ENCODE measurements around the gene ZCCHC14.

Gene ZCCHC14

DNA sequence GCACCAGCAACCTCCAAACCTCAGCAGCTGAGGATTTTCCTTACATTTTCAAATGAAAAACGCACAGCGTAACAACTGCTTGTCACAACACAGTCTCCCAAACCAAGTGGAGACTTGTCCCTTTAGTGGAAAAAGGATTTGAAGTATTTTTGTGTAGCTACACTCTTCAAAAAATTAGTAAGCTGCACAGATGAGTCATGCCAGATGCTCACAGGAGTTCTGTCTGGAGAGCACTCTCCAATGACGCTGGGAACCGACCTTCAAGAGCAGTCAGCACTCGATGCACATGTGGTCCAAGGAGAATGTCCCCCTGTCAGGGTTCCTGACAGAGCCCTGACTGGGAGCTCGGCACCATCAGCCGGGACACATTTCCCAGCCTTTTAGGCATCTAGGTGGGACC is 60.9 kb downstream of the ZCCHC14 start:
- no peak for DNase-seq (ENCODE audit: low spot score)

DNA sequence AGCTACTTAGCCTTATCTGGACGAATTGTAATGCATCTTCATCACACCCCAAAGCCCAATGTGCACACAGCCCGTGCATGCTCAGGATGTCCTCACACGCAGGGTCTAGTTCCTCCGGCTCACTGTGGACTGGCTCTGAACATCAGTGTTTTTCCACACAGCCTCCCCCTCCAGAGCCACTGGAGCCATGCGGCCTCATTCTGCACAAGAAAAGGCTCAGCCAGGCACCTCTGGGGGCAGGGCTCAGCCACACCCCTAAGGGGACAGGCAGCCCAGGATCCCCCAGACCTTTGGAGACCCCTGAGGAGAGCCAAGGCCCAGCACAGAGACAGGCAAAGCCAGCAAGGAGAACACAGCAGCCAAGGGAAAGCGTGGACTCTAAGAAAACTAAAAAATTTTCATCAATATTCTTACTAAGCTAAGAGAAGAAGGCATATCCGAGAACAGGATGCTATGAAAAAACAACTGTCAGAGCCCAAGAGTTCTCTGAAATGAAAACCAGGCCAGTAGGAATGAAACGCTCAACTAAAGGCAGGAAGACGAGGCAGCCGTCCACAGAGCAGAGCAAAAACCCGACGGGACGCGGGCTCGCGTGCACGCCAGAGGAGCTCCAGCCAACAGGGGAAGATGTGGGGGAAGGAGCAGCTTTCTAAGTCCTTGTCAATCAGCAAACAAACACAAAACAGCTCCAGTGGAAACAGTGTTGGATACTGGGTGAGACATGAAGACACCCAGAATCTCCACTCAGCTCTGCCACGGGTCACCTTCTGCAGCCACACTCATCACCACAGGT is 66.2 kb downstream of the ZCCHC14 start:
- DNase-seq (ENCODE audit: low spot score) = no peak

DNA sequence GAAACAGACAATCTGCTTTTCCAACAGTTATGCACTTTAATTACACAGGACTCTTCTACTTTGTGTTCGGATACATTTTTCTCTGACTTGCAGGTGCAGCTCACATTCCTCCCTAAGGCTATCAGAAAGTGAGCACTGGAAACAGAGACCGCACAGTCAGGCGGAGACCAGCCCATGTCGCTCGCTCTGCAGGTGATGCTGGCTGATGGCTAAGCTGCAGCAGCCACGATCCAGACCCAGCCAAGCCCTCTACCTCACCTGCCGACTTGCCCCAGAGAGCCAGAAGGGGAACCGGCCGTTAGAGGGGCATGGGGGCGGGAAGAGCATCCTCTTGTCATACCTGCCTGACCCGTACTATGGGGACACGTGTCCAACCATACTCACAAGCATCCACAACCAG is 66.9 kb downstream of the ZCCHC14 start:
- DNase-seq (ENCODE audit: low spot score) = no peak

DNA sequence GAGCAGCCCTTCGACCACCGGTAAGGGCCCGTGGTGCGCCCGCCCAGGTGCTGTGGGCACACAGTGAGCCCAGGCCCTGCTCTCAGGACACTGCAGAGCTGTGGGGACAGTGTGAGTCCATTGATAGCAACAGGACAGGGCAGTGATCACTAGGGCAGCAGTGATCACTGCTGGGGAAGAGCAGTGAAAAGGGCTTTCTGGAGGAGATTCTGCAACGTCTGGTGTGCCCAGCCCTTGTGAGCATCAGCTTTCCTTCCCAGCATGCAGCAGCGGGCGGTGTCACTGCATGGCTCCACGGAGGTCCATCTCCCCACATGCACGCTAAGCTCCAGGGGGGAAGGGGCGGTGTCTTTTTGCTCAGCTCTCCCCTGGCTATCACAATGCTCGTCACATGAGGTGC is 68.6 kb downstream of the ZCCHC14 start:
- no peak for DNase-seq (ENCODE audit: low spot score)

DNA sequence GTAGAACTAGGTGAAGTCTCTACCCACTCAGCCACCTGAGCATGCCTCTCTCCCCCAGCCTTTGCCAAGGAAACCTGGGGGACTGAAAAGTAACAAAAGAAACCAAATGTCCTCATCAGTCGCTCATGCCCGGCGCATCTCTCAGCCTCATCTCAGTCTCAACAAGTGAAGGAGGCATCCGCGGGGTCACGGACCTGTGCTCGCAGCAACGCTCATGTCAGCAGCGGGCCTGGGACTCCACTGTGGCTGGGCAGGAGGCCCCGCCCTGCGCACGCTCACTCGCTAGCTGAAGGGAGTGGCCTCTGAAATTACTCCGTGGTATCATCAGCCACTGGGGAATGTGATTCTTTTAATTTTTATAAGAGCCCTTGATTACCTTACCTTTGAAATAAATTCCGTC is 69.4 kb downstream of the ZCCHC14 start:
- no peak for DNase-seq (ENCODE audit: low spot score)

DNA sequence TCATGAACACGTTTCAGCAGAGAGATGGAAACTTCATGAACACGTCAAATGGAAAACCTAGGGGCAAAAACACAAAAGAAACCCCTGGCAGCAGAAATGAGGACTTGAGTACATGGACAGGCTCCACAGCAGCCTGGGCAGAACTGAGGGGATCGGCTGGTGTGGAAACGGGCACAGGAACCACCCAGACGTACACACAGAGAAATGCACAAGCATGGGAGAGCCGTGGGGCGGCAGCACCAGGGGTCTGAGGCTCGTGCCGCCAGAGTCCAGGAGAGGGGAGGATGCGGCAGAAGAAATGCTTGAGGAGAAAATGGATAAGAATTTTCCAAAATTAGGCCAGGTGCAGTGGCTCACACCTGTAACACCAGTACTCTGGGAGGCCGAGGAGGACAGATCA is 70.7 kb downstream of the ZCCHC14 start:
- no peak for DNase-seq (ENCODE audit: low spot score)

DNA sequence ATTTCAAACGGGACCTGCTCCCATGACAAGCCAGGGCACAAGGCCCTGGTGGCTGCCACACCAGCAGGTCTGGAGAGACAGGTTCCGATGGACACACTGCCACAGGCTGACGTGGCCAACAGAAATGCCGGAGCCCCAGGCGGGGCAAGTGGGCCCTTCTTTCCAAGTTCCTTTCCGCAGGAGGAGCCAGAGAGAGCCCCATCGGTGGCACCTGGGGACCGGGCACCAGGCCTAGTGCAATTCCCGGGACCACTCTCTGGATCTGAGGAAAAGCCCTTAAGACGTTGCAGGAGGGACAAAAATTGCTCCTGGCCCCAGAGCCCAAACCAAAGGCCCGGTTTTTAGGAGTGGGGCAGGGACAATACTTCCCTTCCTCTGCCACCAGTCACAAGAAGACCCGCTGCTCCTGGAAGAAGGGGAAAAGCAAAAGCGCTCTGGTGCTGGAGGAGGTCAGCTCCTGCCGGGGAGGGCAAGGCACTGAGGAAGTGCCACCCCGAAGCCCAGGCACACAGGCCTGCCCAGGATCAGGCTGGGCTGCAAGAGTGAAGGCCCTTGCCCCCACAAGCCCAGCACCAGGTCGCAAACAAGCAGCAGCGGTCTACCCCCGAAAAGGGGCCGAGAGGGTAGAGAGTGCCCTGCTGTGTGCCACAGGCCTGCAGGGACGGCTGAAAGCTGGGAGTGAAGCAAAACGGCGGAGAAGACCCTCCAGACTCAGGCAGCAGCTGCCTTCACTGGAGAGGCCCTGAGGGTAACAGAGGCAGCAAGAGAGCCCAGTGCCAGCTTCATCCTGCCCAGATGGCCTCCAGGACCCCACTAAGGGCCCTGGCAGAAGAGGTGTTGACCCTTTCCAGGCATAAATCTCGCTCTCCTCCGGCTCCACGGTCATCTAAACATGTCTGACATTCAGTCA is 71.6 kb downstream of the ZCCHC14 start:
- no peak for DNase-seq (ENCODE audit: low spot score)

DNA sequence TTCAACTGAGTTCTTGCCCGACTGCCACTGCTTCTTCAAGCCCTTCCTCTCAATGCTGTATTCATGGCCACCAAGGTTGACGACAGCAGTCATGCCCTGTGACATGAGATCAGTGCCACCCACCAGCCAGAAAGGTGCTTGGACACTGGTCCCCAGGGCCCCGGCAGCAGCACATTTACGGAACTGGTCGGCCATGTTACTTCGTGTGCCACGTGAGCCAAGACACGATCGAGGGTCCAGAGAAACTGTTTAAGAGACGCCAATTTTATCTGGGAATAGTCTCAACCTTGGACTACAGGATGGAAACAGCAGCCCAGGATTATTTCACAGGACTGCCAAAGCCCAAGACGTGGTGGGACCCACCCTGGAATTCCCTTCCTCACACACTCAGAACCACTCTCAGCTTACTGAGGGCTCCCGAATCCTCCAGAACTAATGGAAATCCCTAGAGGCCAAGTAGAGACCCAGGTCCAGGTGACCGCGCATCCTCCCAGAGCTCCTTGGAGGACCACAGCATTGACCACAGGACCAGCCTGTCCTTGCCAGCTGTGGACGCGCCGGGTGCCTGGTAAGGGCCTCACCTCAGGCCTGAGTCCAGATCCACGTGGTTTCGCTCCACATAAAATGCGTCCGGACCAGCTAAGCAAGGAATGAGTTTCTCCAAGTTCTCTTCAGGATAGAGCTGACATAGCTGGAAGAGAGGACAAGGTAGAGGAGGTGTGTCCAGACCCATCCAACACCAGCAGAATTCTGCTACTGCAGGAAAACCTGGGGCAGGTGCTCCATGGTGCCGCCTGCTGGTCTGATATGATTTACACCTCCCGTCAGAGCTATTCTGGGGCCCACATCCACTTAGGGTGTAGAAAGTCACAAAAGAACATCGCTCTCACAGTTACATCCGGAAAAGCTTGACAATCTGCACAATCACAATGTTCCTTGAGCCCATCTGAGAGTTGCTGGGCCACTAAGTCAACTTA is 72.5 kb downstream of the ZCCHC14 start:
- DNase-seq (ENCODE audit: low spot score) = no peak

DNA sequence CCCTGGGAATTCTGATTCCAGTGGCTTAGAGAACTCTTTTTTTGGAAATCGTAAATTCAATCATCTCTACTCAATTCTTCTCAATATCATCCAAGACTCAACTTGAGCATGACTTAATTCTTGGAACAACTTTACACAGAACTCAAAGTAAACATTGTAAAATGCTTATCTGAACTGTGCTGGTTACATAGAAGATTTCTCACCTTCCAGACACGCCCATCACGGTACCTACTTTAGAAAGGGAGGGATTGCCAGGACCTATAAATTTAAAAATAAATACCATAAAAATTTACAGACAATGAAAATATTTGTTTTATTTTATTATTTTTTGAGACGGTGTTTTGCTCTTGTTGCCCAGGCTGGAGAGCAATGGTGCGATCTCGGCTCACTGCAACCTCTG is 74.2 kb downstream of the ZCCHC14 start:
- DNase-seq (ENCODE audit: low spot score) = no peak

DNA sequence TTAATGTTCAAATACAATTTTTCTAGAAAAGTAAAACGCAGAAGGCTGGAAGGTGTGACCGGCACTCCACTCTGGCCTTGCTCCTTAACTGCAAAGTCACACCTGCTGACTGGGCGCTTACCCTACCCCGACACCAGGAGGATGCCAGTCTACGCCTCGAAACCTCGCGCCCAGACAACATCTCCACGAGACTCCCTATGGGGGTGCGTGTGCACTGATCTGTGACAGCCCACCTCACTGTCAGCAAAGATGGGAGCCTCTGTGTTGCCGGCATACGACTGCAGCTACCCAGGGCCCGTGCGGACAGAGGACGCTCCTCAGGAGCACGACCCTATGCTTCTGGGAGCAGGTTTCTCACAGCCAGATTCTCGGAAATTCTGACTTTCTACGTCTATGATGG is 74.6 kb downstream of the ZCCHC14 start:
- no peak for DNase-seq (ENCODE audit: low spot score)

DNA sequence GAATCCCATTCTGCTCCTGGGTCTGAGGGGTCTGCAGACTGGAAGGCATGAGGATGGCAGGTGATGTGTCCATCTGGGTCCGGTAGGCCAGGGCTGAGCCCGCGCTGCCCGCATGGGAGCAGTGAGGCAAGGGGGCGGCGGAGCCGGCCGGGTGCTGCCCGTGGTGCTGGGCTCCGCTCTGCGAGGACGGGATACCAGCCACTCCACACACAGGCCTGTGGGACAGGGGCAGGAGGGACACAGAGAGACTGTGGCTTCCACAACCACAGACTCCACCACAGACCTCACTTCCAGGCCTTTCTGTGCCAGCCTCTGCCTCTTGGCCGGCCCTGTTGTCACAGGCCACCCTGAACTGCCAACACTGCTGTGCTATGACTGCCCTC is 75.3 kb downstream of the ZCCHC14 start:
- DNase-seq (ENCODE audit: low spot score) = no peak

DNA sequence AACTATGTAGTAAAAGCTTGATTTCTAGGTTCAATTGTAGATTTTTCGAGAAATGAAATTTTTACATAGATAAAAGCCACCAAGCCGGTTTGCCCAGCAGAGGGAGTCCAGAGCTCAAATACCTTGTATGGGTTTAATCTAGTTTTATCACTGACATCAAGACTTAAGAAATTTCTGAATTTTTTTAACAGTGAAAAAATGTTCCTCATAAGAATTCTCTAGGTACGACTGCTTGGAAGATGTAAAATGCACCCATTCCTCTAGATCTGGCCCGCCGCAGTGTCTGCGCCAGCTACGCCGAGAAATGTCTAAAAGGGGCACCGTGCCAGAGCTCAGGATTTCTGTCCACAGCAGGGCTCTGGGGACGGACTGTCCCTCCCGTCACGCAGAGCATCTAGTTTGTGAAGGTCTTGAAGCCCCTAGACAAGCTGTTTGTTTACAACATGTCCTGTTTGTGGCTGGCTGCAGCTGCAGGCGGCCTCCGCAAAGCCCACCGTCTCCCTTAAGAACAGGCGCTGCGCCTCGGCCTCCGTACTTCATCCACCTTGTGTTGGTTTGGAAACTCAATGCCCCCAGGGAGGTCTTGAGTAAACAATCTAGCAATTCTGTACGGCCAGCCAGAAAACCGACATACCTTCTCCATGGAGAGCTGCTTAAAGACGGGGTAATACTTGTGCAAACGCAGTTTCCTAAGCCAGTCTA is 75.8 kb downstream of the ZCCHC14 start:
- no peak for DNase-seq (ENCODE audit: low spot score)

DNA sequence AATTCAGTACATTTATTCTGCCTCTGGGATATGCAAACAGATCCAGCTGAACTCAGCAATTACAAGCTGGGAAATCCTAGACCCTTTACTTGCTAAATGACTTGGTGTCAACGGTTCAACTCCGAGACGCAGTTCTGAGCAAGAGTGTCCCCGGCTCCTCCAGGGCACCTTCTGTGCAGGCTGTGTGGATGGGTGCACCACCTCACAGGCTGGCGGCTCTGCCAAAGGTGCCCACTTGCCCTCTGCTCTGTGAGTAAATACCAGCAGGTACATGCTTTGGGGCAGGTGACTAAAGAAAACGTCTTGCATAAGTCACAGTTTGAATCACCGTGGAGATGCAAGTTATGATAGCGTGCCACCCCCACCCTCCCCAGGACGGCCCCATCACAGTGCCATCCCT is 77.4 kb downstream of the ZCCHC14 start:
- DNase-seq (ENCODE audit: low spot score) = no peak

DNA sequence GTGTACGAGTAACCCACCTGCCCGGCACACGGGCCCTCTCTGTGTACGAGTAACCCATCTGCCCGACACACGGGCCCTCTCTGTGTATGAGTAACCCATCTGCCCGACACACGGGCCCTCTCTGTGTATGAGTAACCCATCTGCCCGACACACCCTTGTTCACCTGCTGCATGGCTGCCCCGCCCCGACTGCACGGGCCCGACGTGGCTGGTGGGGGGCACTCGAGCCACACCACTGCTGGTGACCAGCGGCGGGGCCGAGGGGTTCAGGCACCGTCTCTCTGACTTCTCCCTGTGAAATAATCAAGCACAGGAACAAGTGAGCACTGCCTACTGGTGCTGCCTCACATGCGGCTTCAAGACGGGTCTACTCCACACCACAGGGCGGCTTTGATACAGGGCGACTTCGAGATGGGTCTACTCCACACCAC is 78.6 kb downstream of the ZCCHC14 start:
- peak; percentile 49 for DNase-seq (ENCODE audit: low spot score)

DNA sequence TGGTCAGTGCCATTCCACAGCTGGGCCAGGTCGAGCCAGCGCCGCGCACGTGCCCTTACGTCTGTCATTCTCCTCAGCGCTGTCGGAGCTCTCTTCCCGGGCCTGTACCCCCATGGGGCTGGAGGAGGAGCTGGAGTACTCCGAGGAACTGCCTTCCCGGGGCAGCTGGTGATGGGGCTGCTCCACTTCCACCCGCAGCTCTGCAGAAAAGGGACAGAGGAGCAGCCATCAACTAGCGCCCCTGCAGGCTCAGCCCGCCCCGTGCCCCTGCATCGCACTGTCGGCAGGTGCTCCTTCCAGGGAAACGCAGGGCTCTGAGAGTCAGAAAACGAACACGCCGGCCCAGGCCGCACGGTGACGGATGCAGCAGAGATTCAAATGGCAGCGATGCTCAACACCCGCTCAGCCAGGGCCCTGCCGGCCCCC is 79.8 kb downstream of the ZCCHC14 start:
- no peak for DNase-seq (ENCODE audit: low spot score)

DNA sequence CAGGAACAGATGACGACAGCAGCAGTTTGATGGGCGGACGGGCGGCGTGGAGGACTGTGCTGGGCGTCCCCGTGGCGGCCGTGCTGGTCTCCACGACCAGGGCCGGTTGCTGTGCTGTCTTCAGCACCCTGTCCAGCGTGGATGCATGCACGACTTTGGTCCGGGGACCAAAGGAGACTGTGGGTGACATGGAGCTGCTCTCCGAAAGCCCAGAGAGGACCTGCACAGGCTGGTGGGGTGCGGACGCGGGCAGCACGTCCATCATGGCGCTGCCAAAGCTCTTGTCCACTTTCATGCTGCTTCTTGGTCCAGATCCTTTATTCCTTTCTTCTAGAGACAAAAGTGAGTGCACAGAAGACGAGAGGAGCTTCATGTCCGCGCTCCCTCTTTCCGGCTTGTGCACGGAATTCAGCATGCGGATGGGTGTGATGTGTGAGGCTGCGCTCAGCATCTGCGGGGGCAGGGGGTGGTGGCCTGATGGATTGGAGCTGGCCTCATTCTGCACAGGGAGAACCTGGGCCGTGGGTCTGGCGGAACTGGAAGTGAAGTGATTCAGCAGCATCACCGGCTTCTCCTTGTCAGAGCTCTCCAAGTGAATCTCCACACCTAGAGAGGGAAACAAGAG is 80.3 kb downstream of the ZCCHC14 start:
- DNase-seq (ENCODE audit: low spot score) = no peak

DNA sequence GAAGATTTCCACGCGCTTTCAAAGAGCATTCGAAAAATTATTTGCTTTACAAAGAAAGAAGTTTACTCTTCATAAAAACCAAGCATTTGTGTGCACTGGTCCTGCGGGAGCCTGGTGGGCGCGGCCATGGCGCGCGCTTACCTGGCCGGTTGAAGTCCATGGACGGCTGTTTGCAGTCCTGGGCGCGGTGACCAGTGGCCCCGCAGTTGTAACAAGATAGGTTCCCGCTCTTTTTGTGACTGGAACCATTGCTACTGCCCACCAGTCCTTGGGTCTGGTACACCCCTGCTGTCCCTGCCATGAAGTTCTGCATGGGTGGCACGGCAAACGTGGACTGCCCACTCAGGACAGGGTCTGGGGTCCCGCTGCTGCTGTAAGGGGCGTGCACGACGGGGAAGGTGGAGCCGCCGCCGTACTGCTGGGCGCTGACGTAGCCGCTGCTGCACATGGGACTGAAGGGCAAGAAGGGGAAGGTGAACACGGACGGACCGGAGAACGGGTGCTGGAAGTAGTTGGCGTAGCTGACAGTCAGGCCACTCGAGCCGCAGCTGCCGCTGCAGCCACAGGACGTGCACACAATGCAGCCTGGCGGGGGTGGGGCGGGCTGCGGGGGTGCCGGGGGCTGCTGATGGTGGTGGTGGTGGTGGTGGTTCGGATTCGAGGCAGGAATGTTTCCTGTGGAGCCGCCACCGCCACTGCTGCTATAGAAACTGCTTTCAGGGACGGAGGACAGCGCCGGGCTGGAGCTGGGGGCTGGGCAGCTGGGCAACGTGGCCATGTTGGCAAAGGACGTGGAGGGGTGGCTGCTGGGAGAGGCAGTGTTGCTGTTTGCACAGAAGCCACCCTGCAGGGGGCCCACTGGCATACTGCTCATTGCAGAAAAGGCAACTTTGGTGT is 81.2 kb downstream of the ZCCHC14 start:
- no peak for DNase-seq (ENCODE audit: low spot score)

DNA sequence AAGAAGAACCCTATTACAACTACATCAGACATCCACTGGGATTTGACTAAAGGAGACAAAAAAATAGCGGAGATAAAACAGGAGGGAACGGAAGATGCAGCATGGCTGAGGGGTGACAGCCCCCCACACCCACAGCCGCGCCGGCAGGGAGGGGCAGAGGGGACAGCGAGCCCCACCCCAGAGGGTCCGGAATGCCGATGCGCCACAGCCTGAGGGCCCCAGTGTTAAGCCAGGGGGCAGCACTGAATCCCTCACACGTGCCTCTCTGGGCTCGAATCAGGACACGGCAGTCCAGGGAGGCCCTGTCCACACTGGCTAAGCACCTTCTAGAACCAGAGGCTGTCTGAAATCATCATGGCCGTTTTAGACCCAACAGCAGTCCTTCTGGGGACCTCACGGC is 81.9 kb downstream of the ZCCHC14 start:
- no peak for DNase-seq (ENCODE audit: low spot score)

DNA sequence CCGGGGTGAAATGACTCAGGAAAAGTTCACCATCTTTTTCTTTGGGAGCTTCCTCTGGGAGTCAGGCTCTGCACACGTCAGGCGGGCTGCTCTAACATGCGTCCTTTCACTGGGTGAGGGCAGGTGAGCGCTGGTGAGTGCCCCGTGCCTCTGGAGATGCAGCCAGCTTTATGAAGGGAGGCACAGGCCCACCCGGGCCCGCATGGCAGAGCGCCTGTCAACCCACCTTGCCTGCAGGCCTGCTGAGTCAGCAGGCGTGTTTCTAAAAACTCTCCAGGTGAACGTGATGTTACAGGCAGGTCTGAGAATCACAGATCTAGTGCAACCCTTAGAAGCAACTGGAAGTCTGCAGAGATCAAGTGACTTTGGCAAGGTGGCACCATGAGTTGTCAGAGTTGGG is 82.3 kb downstream of the ZCCHC14 start:
- no peak for DNase-seq (ENCODE audit: low spot score)

DNA sequence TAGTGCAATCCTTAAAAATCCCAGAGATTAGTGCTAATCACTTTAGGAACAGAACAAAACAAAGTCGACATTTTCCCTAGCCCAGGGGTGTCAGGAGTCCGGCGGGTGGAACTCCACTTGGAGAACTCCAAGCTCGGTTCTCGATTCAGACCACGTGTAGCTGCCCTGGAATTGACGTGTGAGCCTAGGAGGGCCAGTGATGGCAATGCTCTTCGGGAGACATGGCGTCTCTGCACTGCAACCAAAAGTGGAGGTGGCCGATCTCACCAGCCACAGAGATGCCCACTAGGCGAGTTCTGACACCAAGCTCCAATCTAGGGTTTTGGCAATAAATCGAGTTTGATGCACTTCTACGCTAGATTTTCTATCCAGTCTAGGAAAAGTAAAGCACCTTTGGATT is 83.0 kb downstream of the ZCCHC14 start:
- DNase-seq (ENCODE audit: low spot score) = no peak
